ENCODE results near the gene ALPG. TPM values are rescaled to one million over a fixed set of nuclear protein-coding genes. Genes with fewer than 3 reads are reported as not detected.

The ALPG gene
- total and polyA plus RNA-seq, 2 of the 13 experiments (the other 11 are each of a cell fraction or from before 2014, with no cell fraction given) = not detected

GRCh38 chr2:232405943-232406510, 617 bp upstream of the ALPG start:
- FAIRE-seq (no peak), DNase-seq (ENCODE audit: low spot score) (no peak), ATAC-seq (no peak)
- H3K27me3 ChIP-seq (ENCODE audit: control insufficient read depth in 1 of 2, insufficient read depth in 2 of 2, low read length in 2 of 2) = peaks cover 0 to 13% of the 10 kb centered on the region in 2 experiments; a peak in 4 of 5 replicates
- H3K9me3 ChIP-seq (ENCODE audit: low read length) = no peaks in the 10 kb centered on the region
- no peaks in the 10 kb centered on the region for H3K36me3 ChIP-seq (replicated peaks in 1 of 2; ENCODE audit: control insufficient read depth in 1 of 2, insufficient read depth in 2 of 2, low read length in 2 of 2)
- in situ Hi-C loops (cut with HindIII; ENCODE audit: extremely low pct_ligation_motif_present, low pct_unique_long_range_greater_than_20kb) (no loop called here), intact Hi-C loops (cut with micrococcal nuclease; ENCODE audit: unreplicated experiment) (no loop called here)
- no peak overlapping the region for H2AFZ ChIP-seq (ENCODE audit: low read length)
- no peak overlapping the region for H3K4me3 ChIP-seq (replicated peaks in 1 of 3; ENCODE audit: insufficient read depth in 1 of 3, low read depth in 2 of 3, low read length in 3 of 3)
- ChIA-PET POLR2A (no interaction called here), CTCF (ENCODE audit: low intra/inter-chr PET ratio, low total read pairs) (no interaction called here)
- TF ChIP-seq ZNF678 (CRISPR knock-in tag; IDR thresholded peaks at IDR 0.05) (no peak), ZNF343 (CRISPR knock-in tag; IDR thresholded peaks at IDR 0.05) (no peak), ZZZ3 (CRISPR knock-in tag; IDR thresholded peaks at IDR 0.05; ENCODE audit: borderline replicate concordance) (no peak), ZNF619 (CRISPR knock-in tag; IDR thresholded peaks at IDR 0.05) (no peak), TCF12 (IDR thresholded peaks at IDR 0.05) (no peak), TCF12 (CRISPR knock-in tag; IDR thresholded peaks at IDR 0.05) (no peak), THAP11 (CRISPR knock-in tag; IDR thresholded peaks at IDR 0.05) (no peak), ATRX (CRISPR knock-in tag; IDR thresholded peaks at IDR 0.05; ENCODE audit: borderline replicate concordance) (no peak), TFDP1 (CRISPR knock-in tag; IDR thresholded peaks at IDR 0.05; ENCODE audit: borderline replicate concordance) (no peak)
- TF ChIP-seq, protein P1, sequence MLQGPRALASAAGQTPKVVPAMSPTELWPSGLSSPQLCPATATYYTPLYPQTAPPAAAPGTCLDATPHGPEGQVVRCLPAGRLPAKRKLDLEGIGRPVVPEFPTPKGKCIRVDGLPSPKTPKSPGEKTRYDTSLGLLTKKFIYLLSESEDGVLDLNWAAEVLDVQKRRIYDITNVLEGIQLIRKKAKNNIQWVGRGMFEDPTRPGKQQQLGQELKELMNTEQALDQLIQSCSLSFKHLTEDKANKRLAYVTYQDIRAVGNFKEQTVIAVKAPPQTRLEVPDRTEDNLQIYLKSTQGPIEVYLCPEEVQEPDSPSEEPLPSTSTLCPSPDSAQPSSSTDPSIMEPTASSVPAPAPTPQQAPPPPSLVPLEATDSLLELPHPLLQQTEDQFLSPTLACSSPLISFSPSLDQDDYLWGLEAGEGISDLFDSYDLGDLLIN (CRISPR knock-in tag; IDR thresholded peaks at IDR 0.05; ENCODE audit: borderline replicate concordance) = no peak
- TF ChIP-seq, protein P2, sequence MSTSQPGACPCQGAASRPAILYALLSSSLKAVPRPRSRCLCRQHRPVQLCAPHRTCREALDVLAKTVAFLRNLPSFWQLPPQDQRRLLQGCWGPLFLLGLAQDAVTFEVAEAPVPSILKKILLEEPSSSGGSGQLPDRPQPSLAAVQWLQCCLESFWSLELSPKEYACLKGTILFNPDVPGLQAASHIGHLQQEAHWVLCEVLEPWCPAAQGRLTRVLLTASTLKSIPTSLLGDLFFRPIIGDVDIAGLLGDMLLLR (CRISPR knock-in tag; IDR thresholded peaks at IDR 0.05) = no peak
- H3K4me2 ChIP-seq (ENCODE audit: low read depth, low read length) = no peak overlapping the region
- no peak overlapping the region for H3K27ac ChIP-seq (ENCODE audit: extremely low read length, insufficient read depth, low read length)
- H3K4me1 ChIP-seq (ENCODE audit: insufficient read depth, low read length) = peaks cover 11% of the 10 kb centered on the region
- BruUV-seq (replicated peaks) = no TSS peak
- H3K79me2 ChIP-seq (ENCODE audit: insufficient read depth, low read length) = no peaks in the 10 kb centered on the region
- no peak overlapping the region for H3K9ac ChIP-seq (ENCODE audit: insufficient read depth, low read depth, low read length)
- WGBS (ENCODE audit: low lambda C conversion rate) = 66% methylated on average over 7 of the region's 11 CpGs
- H4K20me1 ChIP-seq (ENCODE audit: insufficient read depth, low read length) = no peaks in the 10 kb centered on the region

Measured in HepG2 (cell line).